IPS-15b (cell line): ENCODE measurements around the gene WDR91.
"Not testable (repeated sequence)": the region's sequence is repeated elsewhere in the genome, so short reads cannot be mapped to it uniquely, and the experiment has no call there.

Experiments used
- H3K27me3 ChIP-seq: one replicate; pipeline ENCODE4 v1.6.1; 2013; ENCODE audit warnings: low read length; ENCODE audit not compliant: control insufficient read depth, insufficient read depth
- H3K36me3 ChIP-seq: one replicate; pipeline ENCODE4 v1.6.1; 2013; ENCODE audit warnings: low read length; ENCODE audit not compliant: control insufficient read depth, insufficient read depth
- H3K4me1 ChIP-seq: one replicate; pipeline ENCODE4 v1.6.1; 2013; ENCODE audit warnings: mild to moderate bottlenecking, low read length; ENCODE audit not compliant: control insufficient read depth, insufficient read depth
- H3K4me3 ChIP-seq: one replicate; pipeline ENCODE4 v1.5.1; 2013; ENCODE audit warnings: low read depth, low read length
- H3K9ac ChIP-seq: one replicate; pipeline ENCODE4 v1.6.1; 2013; ENCODE audit warnings: low read depth, mild to moderate bottlenecking, low read length
- H3K9me3 ChIP-seq: one replicate; pipeline ENCODE4 v1.6.1; 2013; ENCODE audit warnings: mild to moderate bottlenecking, low read length; ENCODE audit not compliant: control insufficient read depth, insufficient read depth

The WDR91 gene

GRCh38 chr7:135183478-135183877, 27.8 kb downstream of the WDR91 start:
- Histone ChIP-seq H3K4me3 (no peak overlapping the region), H3K4me1 (no peaks in the 10 kb centered on the region), H3K9me3 (peaks cover 12% of the 10 kb centered on the region), H3K36me3 (peaks cover 15% of the 10 kb centered on the region), H3K9ac (no peak overlapping the region), H3K27me3 (no peaks in the 10 kb centered on the region)

- Histone ChIP-seq H3K9me3 (peaks cover 12% of the 10 kb centered on the region), H3K36me3 (peaks cover 15% of the 10 kb centered on the region), H3K4me1 (peaks cover 10% of the 10 kb centered on the region), H3K4me3 (no peak overlapping the region), H3K27me3 (no peaks in the 10 kb centered on the region), H3K9ac (no peak overlapping the region)
Observed at GRCh38 chr7:135181929-135182678, 29.2 kb downstream of the WDR91 start.

- peaks cover 15% of the 10 kb centered on the region for H3K36me3 ChIP-seq
- no peak overlapping the region for H3K9ac ChIP-seq
- peaks cover 10% of the 10 kb centered on the region for H3K4me1 ChIP-seq
- H3K9me3 ChIP-seq = peaks cover 12% of the 10 kb centered on the region
- H3K4me3 ChIP-seq = no peak overlapping the region
- no peaks in the 10 kb centered on the region for H3K27me3 ChIP-seq
Observed at GRCh38 chr7:135181261-135181928, 29.9 kb downstream of the WDR91 start.

GRCh38 chr7:135180122-135180521, 31.2 kb downstream of the WDR91 start:
- no peak overlapping the region for H3K4me3 ChIP-seq
- peaks cover 5% of the 10 kb centered on the region for H3K36me3 ChIP-seq
- no peak overlapping the region for H3K9ac ChIP-seq
- peaks cover 12% of the 10 kb centered on the region for H3K9me3 ChIP-seq
- peaks cover 10% of the 10 kb centered on the region for H3K4me1 ChIP-seq
- H3K27me3 ChIP-seq = no peaks in the 10 kb centered on the region

- peaks cover 10% of the 10 kb centered on the region for H3K4me1 ChIP-seq
- no peak overlapping the region for H3K9ac ChIP-seq
- no peaks in the 10 kb centered on the region for H3K27me3 ChIP-seq
- H3K9me3 ChIP-seq = peaks cover 12% of the 10 kb centered on the region
- peaks cover 5% of the 10 kb centered on the region for H3K36me3 ChIP-seq
- no peak overlapping the region for H3K4me3 ChIP-seq
Observed at GRCh38 chr7:135179321-135179925, 31.9 kb downstream of the WDR91 start.

GRCh38 chr7:135178364-135178763, 33.0 kb downstream of the WDR91 start:
- H3K9me3 ChIP-seq = peaks cover 12% of the 10 kb centered on the region
- H3K4me1 ChIP-seq = peaks cover 10% of the 10 kb centered on the region
- H3K27me3 ChIP-seq = no peaks in the 10 kb centered on the region
- peaks cover under 1% of the 10 kb centered on the region for H3K36me3 ChIP-seq
- no peak overlapping the region for H3K9ac ChIP-seq
- H3K4me3 ChIP-seq = no peak overlapping the region

- no peaks in the 10 kb centered on the region for H3K27me3 ChIP-seq
- peaks cover 12% of the 10 kb centered on the region for H3K9me3 ChIP-seq
- no peaks in the 10 kb centered on the region for H3K36me3 ChIP-seq
- H3K4me3 ChIP-seq = no peak overlapping the region
- no peak overlapping the region for H3K9ac ChIP-seq
- H3K4me1 ChIP-seq = peaks cover 10% of the 10 kb centered on the region
Observed at GRCh38 chr7:135177028-135177696, 34.2 kb downstream of the WDR91 start.

GRCh38 chr7:135175931-135176330, 35.4 kb downstream of the WDR91 start:
- Histone ChIP-seq H3K9me3 (peaks cover 5% of the 10 kb centered on the region), H3K4me3 (no peak overlapping the region), H3K4me1 (peaks cover 16% of the 10 kb centered on the region), H3K36me3 (no peaks in the 10 kb centered on the region), H3K9ac (no peak overlapping the region), H3K27me3 (no peaks in the 10 kb centered on the region)

GRCh38 chr7:135174941-135175340, 36.4 kb downstream of the WDR91 start:
- H3K36me3 ChIP-seq = no peaks in the 10 kb centered on the region
- peaks cover 16% of the 10 kb centered on the region for H3K4me1 ChIP-seq
- peaks cover 3% of the 10 kb centered on the region for H3K9me3 ChIP-seq
- no peak overlapping the region for H3K4me3 ChIP-seq
- H3K27me3 ChIP-seq = no peaks in the 10 kb centered on the region
- no peak overlapping the region for H3K9ac ChIP-seq

GRCh38 chr7:135173916-135174315, 37.4 kb downstream of the WDR91 start:
- not testable (repeated sequence) for H3K9me3 ChIP-seq, H3K4me3 ChIP-seq, H3K36me3 ChIP-seq, H3K27me3 ChIP-seq, H3K9ac ChIP-seq
- H3K4me1 ChIP-seq = peaks cover 16% of the 10 kb centered on the region

GRCh38 chr7:135171581-135172291, 39.6 kb downstream of the WDR91 start:
- H3K9ac ChIP-seq, H3K4me1 ChIP-seq, H3K4me3 ChIP-seq, H3K27me3 ChIP-seq, H3K9me3 ChIP-seq: not testable (repeated sequence)
- H3K36me3 ChIP-seq = peaks cover 16% of the 10 kb centered on the region
